Stomach (tissue), 19 donors: Measurements from ENCODE around the gene OR4C5. TPM values are rescaled to one million over a fixed set of nuclear protein-coding genes. Genes with fewer than 3 reads are reported as not detected.
"Not testable (repeated sequence)": the region's sequence is repeated elsewhere in the genome, so short reads cannot be mapped to it uniquely, and the experiment has no call there.

Source experiments
- DNase-seq, 2 donors: peaks; one replicate each; pipeline versions ENCODE4 v3.0.0 to v3.0.0-alpha.2; 2013 to 2019
- H3K27ac ChIP-seq, 5 donors: fragments of 200-600 bp in 4 of 5; sonication (generic) in 4 of 5; one replicate each; pipeline ENCODE4 v1.5.1; 2013 to 2019; ENCODE audit warnings: mild to moderate bottlenecking in 1 of 5, moderate library complexity in 1 of 5
- H3K27me3 ChIP-seq, 3 donors: fragments of 200-600 bp; sonication (generic); one replicate each; pipeline ENCODE4 v1.5.1; 2017 to 2019; ENCODE audit warnings: mixed run types in 1 of 3
- H3K36me3 ChIP-seq, 4 donors: fragments of 200-600 bp; sonication (generic); 1 replicate in 3 of 4; 2 replicates in 1 of 4; pipeline ENCODE4 v1.5.1; 2016 to 2019
- H3K4me1 ChIP-seq, 4 donors: fragments of 200-600 bp; sonication (generic); one replicate each; pipeline ENCODE4 v1.5.1; 2016 to 2019
- H3K4me3 ChIP-seq, 4 donors: fragments of 200-600 bp; sonication (generic) in 3 of 4; one replicate each; pipeline ENCODE4 v1.5.1; 2016 to 2019; ENCODE audit warnings: mild to moderate bottlenecking in 1 of 4
- H3K9me3 ChIP-seq, 4 donors: fragments of 200-600 bp; sonication (generic); one replicate each; pipeline ENCODE4 v1.5.1; 2016 to 2019
- CTCF ChIP-seq, 7 experiments: fragments of 450-650 bp in 4 of 7; fragments of 200-600 bp in 3 of 7; sonication (generic) in 3 of 7; IDR thresholded peaks; one replicate each; pipeline ENCODE4 v1.5.1; 2016 to 2019; ENCODE audit warnings: antibody characterized with exemption in 7 of 7, control low read depth in 2 of 7, mild to moderate bottlenecking in 1 of 7
- EP300 ChIP-seq: sonication (generic); formaldehyde crosslinking; IDR thresholded peaks from one replicate; pipeline ENCODE4 v1.6.1; 2017; ENCODE audit warnings: antibody characterized with exemption
- POLR2A ChIP-seq, 4 donors: fragments of 450-650 bp; IDR thresholded peaks; one replicate each; pipeline ENCODE4 v1.6.1; 2016; ENCODE audit warnings: antibody characterized with exemption in 4 of 4, control low read depth in 2 of 4, mild to moderate bottlenecking in 1 of 4, moderate library complexity in 1 of 4
- POLR2AphosphoS5 ChIP-seq, 3 donors: sonication (generic); formaldehyde crosslinking; IDR thresholded peaks; one replicate each; pipeline ENCODE4 v1.6.1; 2016; ENCODE audit warnings: antibody characterized with exemption in 3 of 3
- WGBS, 5 donors: extraction: QIAGEN DNeasy Blood & Tissue Kit in 3 of 5; methylation state at CpG; one replicate each; pipeline versions ENCODE4 v1.1.5 to v1.1.7; 2013 to 2018; 5-methylcytosine and 5-hydroxymethylcytosine counted together
- intact Hi-C: fragments of 100-400 bp; cut with DNase I; formaldehyde crosslinking; loops from one replicate; pipeline ENCODE4 v1.15.1; 2023; ENCODE audit warnings: low total_unique reads
- long read RNA-seq, 10 donors: transcript quantifications; one replicate each; lab custom pipeline, GENCODE V29; 2026
- polyA plus RNA-seq, 3 donors: library from polyadenylated mRNA; stranded (reverse); fragments of 200-250 nt; gene quantifications; one replicate each; pipeline ENCODE4 v1.2.3, GENCODE V29; 2013
- total RNA-seq, 5 donors: library from RNA; depleted of rRNA; stranded (reverse); fragments of >200 nt; gene quantifications; one replicate each; pipeline versions ENCODE4 v1.1.0 to v1.2.3, GENCODE V29; 2014 to 2016
- donor health status: healthy with polysubstance abuse.
- donor health status: Bipolar disorder and iron deficiency.
- donor health status: healthy.

Gene OR4C5
- total RNA-seq (not detected), polyA plus RNA-seq (not detected)
- long read RNA-seq, donor 1, partial matches to known transcripts, result 0 of 1 reads
- long read RNA-seq, donor 1, other reads (novel, unspliced or antisense), result 0 of 1 reads
- long read RNA-seq, donor 2, result 0 reads
- long read RNA-seq, donor 3, result 0 reads
- long read RNA-seq, donor 4, result 0 reads
- long read RNA-seq, donor 5, partial matches to known transcripts, result 0 of 1 reads
- long read RNA-seq, donor 5, other reads (novel, unspliced or antisense), result 0 of 1 reads
- long read RNA-seq, donor 6, result 0 reads
- long read RNA-seq, donor 7, result 0 reads
- long read RNA-seq, donor 8, result 0 reads
- long read RNA-seq, donor 9, result 0 reads
- long read RNA-seq, donor 10, result 0 reads

GRCh38 chr11:48366365-48366764 lies at the start of gene OR4C5:
Gene OR4C5, minus strand, starts transcription at chr11:48366465. Its CDS starts 0 bp downstream, at chr11:48366465.
- intact Hi-C loops, result no loop called here
- 59 to 85% (median 74%) methylated on average over 2 of the region's 2 CpGs for WGBS, 5 donors
- no peaks in the 10 kb centered on the region for H3K27me3 ChIP-seq
- peaks cover 0 to 2% (median under 1%) of the 10 kb centered on the region in 4 donors for H3K9me3 ChIP-seq
- TF ChIP-seq POLR2AphosphoS5 (IDR thresholded peaks at IDR 0.05) (no peak), EP300 (no peak), POLR2A (IDR thresholded peaks at IDR 0.05) (no peak), CTCF (IDR thresholded peaks at IDR 0.05) (no peak)
- no peaks in the 10 kb centered on the region for H3K36me3 ChIP-seq
- H3K4me3 ChIP-seq, result no peak within 1 kb of the TSS
- no peaks in the 10 kb centered on the region for H3K4me1 ChIP-seq
- no peak for DNase-seq
- H3K27ac ChIP-seq, result no peak within 1 kb of the TSS

GRCh38 chr11:48384670-48385069 lies 18.4 kb upstream of the OR4C5 start:
- no peaks in the 10 kb centered on the region for H3K27me3 ChIP-seq
- peaks cover 0 to 66% (median 46%) of the 10 kb centered on the region in 4 donors for H3K9me3 ChIP-seq
- intact Hi-C loops, result no loop called here
- no peak overlapping the region for H3K27ac ChIP-seq
- 44 to 58% (median 47%) methylated on average over 4 of the region's 4 CpGs for WGBS, 5 donors
- no peak for TF ChIP-seq CTCF (IDR thresholded peaks at IDR 0.05)
- no peak for TF ChIP-seq EP300
- no peak for TF ChIP-seq POLR2AphosphoS5 (IDR thresholded peaks at IDR 0.05)
- no peak for TF ChIP-seq POLR2A (IDR thresholded peaks at IDR 0.05)
- no peak overlapping the region for H3K4me3 ChIP-seq
- no peaks in the 10 kb centered on the region for H3K4me1 ChIP-seq
- H3K36me3 ChIP-seq, result no peaks in the 10 kb centered on the region
- DNase-seq, result no peak

GRCh38 chr11:48384151-48384550 lies 17.9 kb upstream of the OR4C5 start:
- H3K4me1 ChIP-seq, H3K27me3 ChIP-seq, DNase-seq, H3K36me3 ChIP-seq, H3K4me3 ChIP-seq, intact Hi-C loops, H3K27ac ChIP-seq: not testable (repeated sequence)
- WGBS, 5 donors, result 53 to 69% (median 59%) methylated on average over 2 of the region's 2 CpGs
- H3K9me3 ChIP-seq, result peaks cover 0 to 71% (median 51%) of the 10 kb centered on the region in 4 donors

- DNase-seq, H3K4me3 ChIP-seq, H3K27ac ChIP-seq, H3K4me1 ChIP-seq, H3K27me3 ChIP-seq, intact Hi-C loops, H3K36me3 ChIP-seq: not testable (repeated sequence)
- 38 to 47% (median 41%) methylated on average over 2 of the region's 2 CpGs for WGBS, 5 donors
- H3K9me3 ChIP-seq, result peaks cover 0 to 11% (median 9%) of the 10 kb centered on the region in 4 donors
Observed at GRCh38 chr11:48361289-48361688, 5.0 kb downstream of the OR4C5 start.

GRCh38 chr11:48354677-48355076 lies 11.6 kb downstream of the OR4C5 start:
- TF ChIP-seq CTCF (IDR thresholded peaks at IDR 0.05) (no peak), EP300 (no peak), POLR2A (IDR thresholded peaks at IDR 0.05) (no peak), POLR2AphosphoS5 (IDR thresholded peaks at IDR 0.05) (no peak)
- WGBS, 5 donors, result 73 to 97% (median 90%) methylated on average over 1 of the region's 1 CpG
- no peak overlapping the region for H3K4me3 ChIP-seq
- no peaks in the 10 kb centered on the region for H3K27me3 ChIP-seq
- peaks cover 0 to 18% (median 9%) of the 10 kb centered on the region in 4 donors for H3K9me3 ChIP-seq
- intact Hi-C loops, result no loop called here
- no peak for DNase-seq
- no peaks in the 10 kb centered on the region for H3K4me1 ChIP-seq
- no peak overlapping the region for H3K27ac ChIP-seq
- H3K36me3 ChIP-seq, result no peaks in the 10 kb centered on the region
